Activated CD4-positive, alpha-beta T cell treated with anti-CD3 and anti-CD28 coated beads for 36 hours (primary cell): ENCODE measurements around the gene SYN1. TPM values are rescaled to one million over a fixed set of nuclear protein-coding genes. Genes with fewer than 3 reads are reported as not detected.

Experiments
- ATAC-seq: fragments of 200-7000 bp; cut with Tn5 transposase; one replicate; pipeline ENCODE4 v1.10.0; 2021; ENCODE audit warnings: mild to moderate bottlenecking, moderate library complexity
- CTCF ChIA-PET: fragments of 350-600 bp; sonication (Branson Sonifier 250); formaldehyde crosslinking; loops from one replicate; lab custom pipeline; 2021; ENCODE audit warnings: antibody characterized with exemption; lab: Charles Lee
- POLR2A ChIA-PET: fragments of 350-600 bp; sonication (Branson Sonifier 250); formaldehyde crosslinking; loops from one replicate; lab custom pipeline; 2021; ENCODE audit warnings: antibody characterized with exemption, inconsistent platforms; lab: Charles Lee
- DNase-seq: peaks from one replicate; pipeline ENCODE4 v3.0.0-alpha.2; 2020
- H3K27ac Mint-ChIP-seq: one replicate; pipeline ENCODE4 v1.8.0; 2021; ENCODE audit warnings: mixed read lengths
- H3K27me3 Mint-ChIP-seq: one replicate; pipeline ENCODE4 v1.8.0; 2021; ENCODE audit warnings: mixed read lengths
- H3K36me3 Mint-ChIP-seq: one replicate; pipeline ENCODE4 v1.8.0; 2021; ENCODE audit warnings: low read depth, mixed read lengths
- H3K4me1 Mint-ChIP-seq: one replicate; pipeline ENCODE4 v1.8.0; 2021; ENCODE audit warnings: mixed read lengths
- H3K4me3 Mint-ChIP-seq: one replicate; pipeline ENCODE4 v1.8.0; 2021; ENCODE audit warnings: mild to moderate bottlenecking, moderate library complexity, mixed read lengths
- H3K9me3 Mint-ChIP-seq: one replicate; pipeline ENCODE4 v1.8.0; 2021; ENCODE audit warnings: low read depth, mixed read lengths
- intact Hi-C, 2 experiments: fragments of 100-400 bp; cut with DNase I in 1 of 2; cut with micrococcal nuclease in 1 of 2; formaldehyde crosslinking; loops; one replicate each; pipeline versions ENCODE4 v1.14.2 to v1.15.1; 2022 to 2024; cut with DNase I, micrococcal nuclease
- total RNA-seq, 2 experiments: library from RNA; stranded (reverse); gene quantifications; one replicate each; pipeline ENCODE4 v1.2.3, GENCODE V29; 2021

The SYN1 gene
- total RNA-seq, 2 experiments from 2014 or later = 0.82 to 0.98 TPM

DNA sequence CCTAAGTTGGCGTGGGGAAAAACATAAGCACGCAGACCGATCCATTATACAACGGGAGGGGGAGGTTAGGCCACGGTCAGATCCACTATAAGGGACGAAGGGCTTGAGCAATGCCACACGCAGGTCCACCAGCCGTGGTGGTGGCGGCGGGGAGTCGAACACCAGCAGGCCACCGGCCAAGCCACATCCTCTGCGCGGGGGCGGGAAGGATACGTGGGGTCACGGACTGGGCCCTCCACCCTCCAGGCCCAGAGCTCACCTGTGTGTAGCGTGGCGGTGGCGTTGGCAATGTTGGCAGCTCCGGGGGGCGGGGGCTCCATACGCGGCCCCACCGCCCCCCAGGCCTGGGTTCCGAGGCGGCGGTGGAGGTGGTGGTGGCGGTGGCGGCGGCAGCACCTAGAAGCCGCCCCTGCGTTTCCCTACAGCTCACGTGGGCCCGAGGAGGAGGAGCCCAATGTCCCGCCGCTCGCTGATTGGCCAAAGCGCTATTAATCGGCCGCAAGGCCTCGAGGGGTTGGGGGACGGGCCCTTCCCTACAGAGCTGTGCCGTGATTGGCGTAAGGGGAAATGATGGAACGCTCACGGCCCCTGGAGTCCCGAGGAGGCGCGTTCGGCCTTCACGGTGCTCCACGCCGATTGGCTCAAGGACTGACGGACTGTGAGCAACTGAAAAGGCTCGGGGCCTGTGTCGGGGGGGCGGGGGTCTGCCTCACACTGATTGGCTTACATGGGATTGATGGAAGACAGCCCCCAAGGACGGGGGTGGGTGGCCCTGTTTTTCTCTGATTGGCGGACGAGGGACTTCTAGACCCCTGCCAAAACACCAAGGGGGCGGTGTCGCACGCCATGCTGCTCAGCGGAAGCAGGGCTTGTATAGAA lies 30.7 kb upstream of the SYN1 start, which contains the start of gene ELK1:
TSS of gene ELK1 (minus strand) at position 400 of the 879 bp plus-strand sequence. CDS start 9,122 bp downstream, outside the sequence.
- peak within 1 kb of the TSS; percentile 97 for H3K27ac Mint-ChIP-seq
- peak; percentile 95 for ATAC-seq
- H3K27me3 Mint-ChIP-seq = no peaks in the 10 kb centered on the region
- ChIA-PET POLR2A (interaction anchor here (0.6 to 1.5 kb wide), 3 partner anchors 12 to 371 kb away, joined by 3 to 9 read pairs (median 3); no protein-coding TSS in a partner anchor), CTCF (interaction anchor here (1.0 kb wide), 1 partner anchor 94 kb away, joined by 4 read pairs; no protein-coding TSS in a partner anchor)
- DNase-seq = peak; percentile 93
- intact Hi-C loops = loop anchor here (1.0 to 10.0 kb wide), 13 partner anchors 8 to 1264 kb away; partner anchors contain the start of genes ARAF (in 2 of the 2), CDK16 (in 1 of the 2), HDAC6 (in 1 of the 2) and NDUFB11 (in 1 of the 2)
- H3K4me1 Mint-ChIP-seq = peaks cover 44% of the 10 kb centered on the region
- H3K36me3 Mint-ChIP-seq = peaks cover 59% of the 10 kb centered on the region
- peak within 1 kb of the TSS; percentile 92 for H3K4me3 Mint-ChIP-seq
- no peaks in the 10 kb centered on the region for H3K9me3 Mint-ChIP-seq

DNA sequence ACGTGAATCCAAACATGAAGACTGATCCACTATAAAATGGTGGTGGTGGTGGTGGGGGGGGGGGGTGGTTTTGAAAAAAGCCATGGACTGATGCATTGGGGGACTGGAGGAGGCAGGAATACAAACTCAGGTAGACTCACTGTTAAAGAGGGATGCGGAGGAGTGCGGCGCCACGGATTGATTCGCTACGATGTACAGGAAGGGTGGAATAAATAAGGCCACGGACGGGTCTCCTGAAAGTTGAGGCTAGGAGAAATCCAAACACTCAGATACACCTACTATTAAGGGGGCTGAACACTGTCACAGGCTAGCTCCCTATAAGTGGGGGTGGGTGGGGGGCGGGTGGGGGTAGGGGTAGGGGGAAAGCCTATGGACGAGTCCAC lies 30.1 kb upstream of the SYN1 start:
- peak overlapping the region; percentile 92 for H3K4me3 Mint-ChIP-seq
- intact Hi-C loops = loop anchor here (1.0 to 10.0 kb wide), 14 partner anchors 9 to 1265 kb away; partner anchors contain the start of genes ARAF (in 2 of the 2), CDK16 (in 1 of the 2), HDAC6 (in 1 of the 2) and NDUFB11 (in 1 of the 2)
- no peaks in the 10 kb centered on the region for H3K9me3 Mint-ChIP-seq
- H3K27me3 Mint-ChIP-seq = no peaks in the 10 kb centered on the region
- DNase-seq = no peak
- peaks cover 50% of the 10 kb centered on the region for H3K4me1 Mint-ChIP-seq
- no peak for ATAC-seq
- CTCF ChIA-PET = interaction anchor here (1.0 kb wide), 1 partner anchor 24 kb away, joined by 3 read pairs; no protein-coding TSS in a partner anchor
- peak overlapping the region; percentile 97 for H3K27ac Mint-ChIP-seq
- POLR2A ChIA-PET = interaction anchor here (1.5 kb wide), 1 partner anchor 12 kb away, joined by 9 read pairs; no protein-coding TSS in a partner anchor
- peaks cover 60% of the 10 kb centered on the region for H3K36me3 Mint-ChIP-seq

DNA sequence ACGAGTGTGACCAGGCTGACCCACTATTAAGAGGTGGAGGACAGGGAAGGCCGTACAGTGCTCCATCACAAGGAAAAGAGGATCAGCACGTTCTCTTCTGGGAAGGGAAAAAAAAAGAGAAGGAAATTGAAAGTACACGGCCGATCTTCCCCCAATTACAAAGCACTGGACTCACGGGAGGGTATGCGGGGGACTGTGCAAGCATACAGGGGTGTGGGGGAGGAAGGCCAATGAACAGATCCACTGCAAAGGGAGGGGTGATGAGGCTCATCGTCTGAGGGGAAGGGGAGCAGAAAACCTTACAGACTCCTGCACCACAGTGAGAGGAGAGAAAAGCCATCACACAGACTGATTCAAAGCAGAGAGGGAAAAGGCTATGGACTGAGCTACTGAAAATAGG lies 29.6 kb upstream of the SYN1 start:
- POLR2A ChIA-PET = no interaction called here
- H3K27ac Mint-ChIP-seq = peak overlapping the region; percentile 97
- H3K9me3 Mint-ChIP-seq = no peaks in the 10 kb centered on the region
- DNase-seq (no peak), ATAC-seq (no peak)
- H3K27me3 Mint-ChIP-seq = no peaks in the 10 kb centered on the region
- H3K36me3 Mint-ChIP-seq = peaks cover 61% of the 10 kb centered on the region
- H3K4me3 Mint-ChIP-seq = peak overlapping the region; percentile 92
- peaks cover 53% of the 10 kb centered on the region for H3K4me1 Mint-ChIP-seq
- CTCF ChIA-PET = interaction anchor here (1.0 kb wide), 1 partner anchor 23 kb away, joined by 3 read pairs; no protein-coding TSS in a partner anchor
- intact Hi-C loops = loop anchor here in 1 of 2 experiments (5.0 kb wide), 1 partner anchor 73 kb away; no protein-coding TSS in a partner anchor

DNA sequence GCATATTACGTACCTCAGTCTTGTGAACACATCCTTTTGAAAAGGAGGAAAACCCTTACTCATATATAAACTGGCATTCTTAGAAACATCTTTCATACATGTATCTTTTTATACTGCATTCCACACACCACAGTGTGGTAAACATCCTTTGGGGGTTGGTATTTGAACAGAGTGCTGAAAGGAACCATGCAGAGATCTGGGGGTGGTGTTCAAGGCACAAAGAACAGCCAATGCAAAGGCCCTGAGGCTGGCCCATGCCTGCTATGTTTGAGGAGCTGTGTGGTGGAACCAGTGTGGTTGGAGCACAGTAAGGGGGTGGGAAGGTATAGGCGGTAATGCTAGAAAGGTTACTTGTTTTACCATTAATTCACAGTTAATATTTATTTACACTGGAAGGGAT lies 28.7 kb upstream of the SYN1 start:
- H3K36me3 Mint-ChIP-seq = peaks cover 65% of the 10 kb centered on the region
- ChIA-PET CTCF (no interaction called here), POLR2A (interaction anchor here (1.3 kb wide), 1 partner anchor 14 kb away, joined by 4 read pairs; no protein-coding TSS in a partner anchor)
- H3K4me3 Mint-ChIP-seq = peak overlapping the region; percentile 92
- peak; percentile 51 for DNase-seq
- ATAC-seq = peak; percentile 12
- peak overlapping the region; percentile 97 for H3K27ac Mint-ChIP-seq
- peaks cover 55% of the 10 kb centered on the region for H3K4me1 Mint-ChIP-seq
- no peaks in the 10 kb centered on the region for H3K9me3 Mint-ChIP-seq
- intact Hi-C loops = loop anchor here in 1 of 2 experiments (5.0 kb wide), 1 partner anchor 74 kb away; no protein-coding TSS in a partner anchor
- no peaks in the 10 kb centered on the region for H3K27me3 Mint-ChIP-seq

DNA sequence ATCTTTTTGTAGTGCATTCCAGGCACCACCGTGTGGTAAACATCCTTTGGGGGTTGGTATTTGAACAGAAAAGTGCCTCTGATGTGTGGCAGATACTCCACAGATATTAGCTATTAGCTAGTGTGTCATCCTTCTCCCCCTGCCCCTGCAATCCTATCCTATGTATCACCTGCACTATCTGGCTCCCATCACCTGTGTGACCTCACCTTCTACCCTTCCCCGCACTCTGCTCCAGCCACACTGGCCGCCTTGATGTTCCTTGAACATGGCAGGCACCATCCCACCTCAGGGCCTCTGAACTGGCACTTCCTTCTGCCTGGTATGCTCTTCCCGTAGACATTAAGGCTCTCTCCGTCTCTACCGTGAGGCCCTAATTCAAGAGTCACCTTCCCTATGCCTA lies 27.0 kb upstream of the SYN1 start:
- Mint-ChIP-seq H3K4me1 (peaks cover 49% of the 10 kb centered on the region), H3K4me3 (no peak overlapping the region), H3K27ac (peak overlapping the region; percentile 55), H3K27me3 (no peaks in the 10 kb centered on the region), H3K9me3 (no peaks in the 10 kb centered on the region), H3K36me3 (peaks cover 47% of the 10 kb centered on the region)
- CTCF ChIA-PET = interaction anchor here (0.7 kb wide), 1 partner anchor 323 kb away, joined by 3 read pairs; no protein-coding TSS in a partner anchor
- intact Hi-C loops = loop anchor here in 1 of 2 experiments (5.0 kb wide), 1 partner anchor 76 kb away; no protein-coding TSS in a partner anchor
- ATAC-seq = no peak
- POLR2A ChIA-PET = no interaction called here
- no peak for DNase-seq

DNA sequence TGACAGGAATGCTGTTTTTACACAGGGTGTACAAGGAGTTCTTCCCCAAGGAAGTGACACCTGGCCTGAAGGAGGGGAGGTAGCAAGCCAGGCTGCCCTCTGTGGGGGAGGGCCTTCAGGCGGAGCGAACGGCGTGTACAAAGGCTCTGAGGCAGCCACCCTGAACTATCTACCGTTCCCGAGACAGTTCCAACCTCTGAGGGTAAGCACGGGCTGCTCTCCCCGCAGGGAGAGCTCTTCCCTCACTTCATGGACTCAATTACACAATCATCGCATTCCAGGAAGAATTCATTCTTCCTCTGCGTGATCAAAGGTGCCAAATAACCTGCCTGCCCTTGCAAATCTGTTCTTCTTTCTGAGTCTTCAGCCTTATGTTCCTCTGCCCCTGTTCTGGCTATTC lies 25.9 kb upstream of the SYN1 start:
- ATAC-seq (no peak), DNase-seq (no peak)
- Mint-ChIP-seq H3K27me3 (no peaks in the 10 kb centered on the region), H3K4me1 (peaks cover 39% of the 10 kb centered on the region), H3K27ac (peak overlapping the region; percentile 37), H3K4me3 (no peak overlapping the region), H3K9me3 (no peaks in the 10 kb centered on the region), H3K36me3 (peaks cover 44% of the 10 kb centered on the region)
- POLR2A ChIA-PET = no interaction called here
- CTCF ChIA-PET = interaction anchor here (0.6 kb wide), 1 partner anchor 334 kb away, joined by 3 read pairs; no protein-coding TSS in a partner anchor
- intact Hi-C loops = loop anchor here in 1 of 2 experiments (5.0 kb wide), 1 partner anchor 77 kb away; no protein-coding TSS in a partner anchor

DNA sequence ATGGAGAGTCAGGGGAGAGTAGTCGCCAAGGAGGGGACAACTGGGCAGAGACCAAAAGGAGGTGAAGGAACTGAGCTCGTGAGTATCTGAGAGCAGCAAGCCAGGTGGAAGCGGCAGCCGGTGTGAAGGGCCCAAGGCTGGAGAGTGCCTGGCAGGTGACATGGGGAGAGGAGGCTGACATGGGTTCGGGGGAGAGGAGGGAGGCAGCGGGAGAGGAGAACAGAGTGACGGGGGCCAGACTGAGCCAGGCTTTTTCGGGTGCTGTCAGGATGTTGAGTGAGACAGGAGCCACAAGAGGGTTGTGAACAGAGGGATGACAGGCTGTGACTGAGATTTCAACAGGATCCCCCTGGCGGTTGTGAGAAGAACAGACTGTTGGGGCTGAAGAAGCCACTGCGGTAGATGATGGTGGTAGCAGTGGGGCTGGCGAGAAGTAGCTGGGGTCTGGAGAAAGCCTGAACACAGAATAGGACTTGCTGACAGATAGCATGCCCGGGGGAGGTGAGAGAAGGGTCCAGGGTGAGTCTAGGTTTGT lies 25.0 kb upstream of the SYN1 start:
- intact Hi-C loops = loop anchor here in 1 of 2 experiments (5.0 kb wide), 1 partner anchor 78 kb away; no protein-coding TSS in a partner anchor
- ChIA-PET POLR2A (no interaction called here), CTCF (interaction anchor here (0.6 to 2.2 kb wide), 6 partner anchors 16 to 335 kb away, joined by 3 to 5 read pairs (median 4); no protein-coding TSS in a partner anchor)
- Mint-ChIP-seq H3K4me1 (peaks cover 41% of the 10 kb centered on the region), H3K4me3 (no peak overlapping the region), H3K36me3 (peaks cover 52% of the 10 kb centered on the region), H3K9me3 (no peaks in the 10 kb centered on the region), H3K27ac (peak overlapping the region; percentile 67), H3K27me3 (no peaks in the 10 kb centered on the region)
- ATAC-seq (peak; percentile 15), DNase-seq (no peak)

DNA sequence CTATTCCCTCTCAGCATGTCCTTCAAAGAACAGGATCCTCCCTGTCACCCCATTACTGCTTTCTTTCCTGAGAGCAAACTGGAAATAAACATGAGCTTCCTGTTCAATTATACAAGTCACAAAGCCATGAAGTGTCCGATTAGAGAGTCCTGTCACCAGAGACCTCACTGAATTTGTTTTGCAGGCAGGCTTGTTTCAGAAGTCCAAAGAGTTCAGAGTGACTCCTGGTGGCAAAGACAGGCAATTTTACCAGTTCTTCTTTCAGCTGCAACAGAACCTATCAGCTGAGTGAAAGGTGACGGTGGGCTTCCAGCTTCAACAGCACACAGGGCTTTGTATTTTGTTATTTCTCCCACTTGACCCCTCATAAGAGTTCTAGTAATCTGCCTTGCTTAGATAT lies 24.3 kb upstream of the SYN1 start:
- no peak for ATAC-seq
- ChIA-PET POLR2A (no interaction called here), CTCF (interaction anchor here (0.8 to 2.2 kb wide), 4 partner anchors 15 to 107 kb away, joined by 3 to 5 read pairs (median 5); no protein-coding TSS in a partner anchor)
- no peak overlapping the region for H3K4me3 Mint-ChIP-seq
- H3K9me3 Mint-ChIP-seq = no peaks in the 10 kb centered on the region
- H3K27ac Mint-ChIP-seq = no peak overlapping the region
- peaks cover 44% of the 10 kb centered on the region for H3K4me1 Mint-ChIP-seq
- intact Hi-C loops = no loop called here
- peaks cover 52% of the 10 kb centered on the region for H3K36me3 Mint-ChIP-seq
- DNase-seq = no peak
- no peaks in the 10 kb centered on the region for H3K27me3 Mint-ChIP-seq

DNA sequence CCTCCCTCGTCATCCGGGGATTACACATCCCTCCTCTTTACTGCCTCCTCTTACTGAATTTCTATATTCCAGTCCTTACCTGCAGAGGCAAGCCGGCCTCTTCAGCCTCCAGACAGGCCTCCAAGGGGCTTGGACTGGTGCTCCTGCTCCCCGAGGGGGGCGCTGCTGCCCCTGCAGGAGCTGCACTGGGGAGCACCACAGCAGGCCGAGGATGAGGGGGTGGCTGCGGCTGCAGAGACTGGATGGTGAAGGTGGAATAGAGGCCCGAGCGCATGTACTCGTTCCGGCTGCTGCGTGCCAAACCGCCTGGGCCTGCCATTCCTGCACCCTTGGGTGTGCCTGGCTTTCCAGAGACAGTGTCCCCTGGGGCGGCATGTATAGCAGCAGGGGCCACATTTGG lies 19.2 kb upstream of the SYN1 start:
- intact Hi-C loops = no loop called here
- Mint-ChIP-seq H3K27ac (peak overlapping the region; percentile 25), H3K4me1 (peaks cover 27% of the 10 kb centered on the region), H3K9me3 (no peaks in the 10 kb centered on the region), H3K36me3 (peaks cover 47% of the 10 kb centered on the region), H3K27me3 (no peaks in the 10 kb centered on the region), H3K4me3 (peak overlapping the region; percentile 55)
- CTCF ChIA-PET = interaction anchor here (0.7 kb wide), 1 partner anchor 180 kb away, joined by 3 read pairs; no protein-coding TSS in a partner anchor
- POLR2A ChIA-PET = no interaction called here
- DNase-seq = no peak
- ATAC-seq = no peak

DNA sequence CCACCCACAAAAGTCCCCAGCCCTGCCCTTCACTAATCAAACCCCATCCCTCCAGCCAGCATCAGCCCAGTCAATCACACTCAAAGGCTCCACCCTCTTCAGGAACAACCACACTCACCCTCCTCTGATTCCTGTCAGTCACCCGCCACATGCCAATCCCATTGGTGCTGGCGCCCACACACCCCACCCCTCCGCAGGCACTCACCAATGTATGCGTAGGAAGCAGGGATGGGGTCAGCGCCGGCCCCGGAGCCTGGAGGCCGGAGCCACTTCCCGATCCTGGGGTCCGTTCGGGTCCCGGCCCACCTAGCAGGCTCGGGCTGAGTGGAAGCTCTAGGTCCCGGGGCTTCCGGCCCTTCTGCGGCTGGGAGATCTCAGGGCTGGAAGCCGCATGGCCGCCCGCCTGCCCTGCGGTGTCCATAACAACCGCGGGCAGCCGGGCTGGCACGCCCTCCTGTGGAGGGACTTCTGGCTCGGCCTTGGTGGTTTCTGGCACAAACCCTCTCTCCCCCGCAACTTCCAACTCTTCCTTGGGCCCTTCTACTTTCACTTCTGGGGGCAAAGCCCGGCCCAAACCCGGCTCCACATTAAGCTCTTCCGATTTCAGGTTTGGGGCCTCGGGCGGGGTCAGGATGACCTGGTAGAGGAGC lies 18.0 kb upstream of the SYN1 start:
- CTCF ChIA-PET = no interaction called here
- POLR2A ChIA-PET = no interaction called here
- Mint-ChIP-seq H3K4me3 (peak overlapping the region; percentile 55), H3K36me3 (peaks cover 43% of the 10 kb centered on the region), H3K27ac (peak overlapping the region; percentile 72), H3K9me3 (no peaks in the 10 kb centered on the region), H3K4me1 (peaks cover 27% of the 10 kb centered on the region), H3K27me3 (no peaks in the 10 kb centered on the region)
- ATAC-seq = peak; percentile 73
- DNase-seq = peak; percentile 69
- intact Hi-C loops = loop anchor here in 1 of 2 experiments (1.0 kb wide), 1 partner anchor 13 kb away; the partner anchor contains the start of gene ELK1
